ENCODE results near the gene FAM90A26.
"Not testable (repeated sequence)": the region's sequence is repeated elsewhere in the genome, so short reads cannot be mapped to it uniquely, and the experiment has no call there.

FAM90A26 gene, protein sequence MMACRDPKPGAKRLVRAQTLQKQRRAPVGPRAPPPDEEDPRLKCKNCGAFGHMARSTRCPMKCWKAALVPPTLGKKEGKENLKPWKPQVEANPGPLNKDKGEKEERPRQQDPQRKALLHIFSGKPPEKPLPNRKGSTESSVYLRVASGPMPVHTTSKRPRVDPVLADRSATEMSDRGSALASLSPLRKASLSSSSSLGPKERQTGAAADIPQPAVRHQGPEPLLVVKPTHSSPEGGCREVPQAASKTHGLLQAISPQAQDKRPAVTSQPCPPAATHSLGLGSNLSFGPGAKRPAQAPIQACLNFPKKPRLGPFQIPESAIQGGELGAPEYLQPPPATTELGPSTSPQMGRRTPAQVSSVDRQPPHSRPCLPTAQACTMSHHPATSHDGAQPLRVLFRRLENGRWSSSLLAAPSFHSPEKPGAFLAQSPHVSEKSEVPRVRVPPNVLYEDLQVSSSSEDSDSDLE

DNA sequence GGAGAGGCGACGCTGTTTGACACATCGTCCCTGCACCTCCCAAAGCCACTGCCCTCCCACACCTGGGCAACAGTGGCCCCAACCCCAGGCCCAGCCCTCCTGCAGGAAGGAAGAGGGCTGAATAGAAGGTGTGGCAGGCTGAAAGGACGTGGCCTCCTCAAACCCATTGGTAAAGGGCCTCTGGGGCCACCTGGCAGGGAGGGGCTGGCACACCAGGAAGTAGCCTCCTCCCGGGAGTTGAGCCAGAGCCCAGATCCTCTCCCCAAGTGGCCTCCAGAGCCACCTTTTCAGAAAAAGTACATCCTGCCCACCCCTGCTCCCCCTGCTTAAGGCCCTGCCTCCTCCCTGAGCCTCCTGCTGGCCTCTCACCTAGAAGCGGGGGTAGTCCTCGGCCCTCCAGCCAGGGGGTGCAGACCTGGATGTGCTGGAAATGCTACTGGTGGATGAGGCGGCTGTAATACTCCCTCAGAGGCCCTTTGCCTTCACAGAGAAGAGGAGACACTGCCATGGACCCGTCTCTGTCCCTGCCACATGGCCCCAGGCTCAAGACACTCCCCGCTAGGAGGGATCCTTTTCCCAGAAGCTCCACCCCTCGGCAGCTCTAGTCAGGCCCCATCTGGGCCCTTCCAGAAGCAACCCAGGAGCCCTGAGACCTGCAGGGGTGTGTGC lies at the start of gene FAM90A26:
TSS of gene FAM90A26 (plus strand) at position 619 of the 669 bp plus-strand sequence. CDS start 2,764 bp downstream, outside the sequence.
- DNase-seq, result not testable (repeated sequence)

GRCh38 chr4:9122711-9123110 lies 47.5 kb upstream of the FAM90A26 start:
- peak; percentile 5 for DNase-seq

- DNase-seq, result peak; percentile 36
These were observed 46.6 kb upstream of the FAM90A26 start for GRCh38 chr4:9123572-9124007.

- not testable (repeated sequence) for DNase-seq
These were observed 44.5 kb upstream of the FAM90A26 start for GRCh38 chr4:9125601-9126161.

DNA sequence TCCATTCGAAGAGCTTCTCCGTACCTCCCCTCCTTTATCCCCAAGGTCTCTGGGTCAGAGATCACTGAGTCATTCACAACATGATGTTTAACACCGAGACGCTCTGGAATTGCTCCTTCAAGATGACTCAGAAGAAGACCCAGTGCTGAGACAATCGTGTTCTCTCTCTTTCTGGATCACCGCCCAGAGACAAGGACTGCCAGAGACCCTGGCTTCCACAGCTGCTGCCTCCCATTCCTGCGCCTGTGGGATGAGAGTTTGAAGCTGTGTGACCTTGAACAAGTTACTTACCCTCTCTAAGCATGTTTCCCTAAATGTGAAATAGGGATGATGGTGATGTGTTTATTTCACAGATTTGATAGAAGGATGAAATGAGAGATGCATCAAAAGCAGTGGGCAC lies 38.8 kb upstream of the FAM90A26 start:
- DNase-seq, result not testable (repeated sequence)

DNA sequence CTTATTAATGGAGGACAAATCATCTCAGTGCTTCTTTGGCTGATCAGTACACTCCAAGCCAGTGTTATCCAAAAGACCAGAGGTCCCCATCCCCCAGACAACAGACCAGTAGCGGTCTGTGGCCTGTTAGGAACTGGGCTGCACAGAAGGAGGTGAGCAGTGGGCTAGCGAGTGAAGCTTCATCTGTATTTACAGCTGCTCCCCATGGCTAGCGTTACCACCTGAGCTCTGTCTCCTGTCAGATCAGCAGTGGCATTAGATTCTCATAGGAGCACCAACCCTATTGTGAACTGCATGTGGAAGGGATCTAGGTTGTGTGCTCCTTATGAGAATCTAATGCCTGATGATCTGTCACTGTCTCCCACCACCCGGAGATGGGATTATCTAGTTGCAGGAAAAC lies 37.4 kb upstream of the FAM90A26 start:
- DNase-seq, result not testable (repeated sequence)

- not testable (repeated sequence) for DNase-seq
These were observed 36.2 kb upstream of the FAM90A26 start for GRCh38 chr4:9134011-9134410.

GRCh38 chr4:9134556-9134955 lies 35.7 kb upstream of the FAM90A26 start:
- not testable (repeated sequence) for DNase-seq

DNA sequence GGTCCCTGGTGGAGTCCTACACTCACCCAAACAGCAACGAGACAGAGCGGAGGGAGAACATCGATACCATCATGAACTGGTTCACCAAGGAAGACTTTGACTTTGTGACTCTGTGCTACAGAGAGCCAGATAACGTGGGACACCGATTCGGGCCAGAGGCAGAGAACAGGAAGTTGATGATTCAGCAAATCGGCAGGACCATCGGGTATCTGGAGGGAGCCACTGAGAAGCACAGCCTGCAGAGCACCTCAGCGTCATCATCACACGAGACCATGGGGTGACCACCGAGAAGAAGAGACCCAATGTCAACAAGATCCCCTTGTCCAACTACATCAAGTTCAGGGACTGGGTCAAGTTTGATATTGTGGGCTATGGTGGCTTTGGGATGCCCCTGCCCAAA lies 29.2 kb upstream of the FAM90A26 start:
- not testable (repeated sequence) for DNase-seq

- DNase-seq, result not testable (repeated sequence)
These were observed 27.4 kb upstream of the FAM90A26 start for GRCh38 chr4:9142786-9143185.

- DNase-seq, result no peak
These were observed 26.7 kb upstream of the FAM90A26 start for GRCh38 chr4:9143421-9144080.

DNA sequence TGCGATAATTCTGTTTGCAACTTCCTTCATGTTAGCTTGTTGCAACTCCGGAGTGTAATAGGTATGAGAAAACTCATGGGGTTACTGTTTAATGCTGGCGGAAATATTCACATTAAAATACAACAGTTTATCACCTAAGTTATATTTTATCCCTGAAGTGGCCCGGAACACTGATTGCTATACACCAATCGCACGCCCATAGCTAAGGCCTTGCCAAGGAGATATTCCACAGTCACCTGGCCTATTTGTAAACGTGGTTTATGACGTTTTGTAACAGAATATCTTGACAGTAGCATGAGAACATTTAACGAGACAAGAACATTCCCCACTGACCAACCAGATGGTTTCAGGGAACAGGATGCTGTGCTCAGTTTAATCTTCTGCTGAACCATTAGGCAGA lies 23.2 kb upstream of the FAM90A26 start:
- DNase-seq, result no peak

GRCh38 chr4:9147368-9147767 lies 22.8 kb upstream of the FAM90A26 start:
- DNase-seq, result not testable (repeated sequence)

GRCh38 chr4:9148611-9149409 lies 21.4 kb upstream of the FAM90A26 start:
- not testable (repeated sequence) for DNase-seq

GRCh38 chr4:9151809-9152179 lies 18.4 kb upstream of the FAM90A26 start:
- not testable (repeated sequence) for DNase-seq

GRCh38 chr4:9152180-9153007 lies 17.8 kb upstream of the FAM90A26 start:
- peak; percentile 87 for DNase-seq

DNA sequence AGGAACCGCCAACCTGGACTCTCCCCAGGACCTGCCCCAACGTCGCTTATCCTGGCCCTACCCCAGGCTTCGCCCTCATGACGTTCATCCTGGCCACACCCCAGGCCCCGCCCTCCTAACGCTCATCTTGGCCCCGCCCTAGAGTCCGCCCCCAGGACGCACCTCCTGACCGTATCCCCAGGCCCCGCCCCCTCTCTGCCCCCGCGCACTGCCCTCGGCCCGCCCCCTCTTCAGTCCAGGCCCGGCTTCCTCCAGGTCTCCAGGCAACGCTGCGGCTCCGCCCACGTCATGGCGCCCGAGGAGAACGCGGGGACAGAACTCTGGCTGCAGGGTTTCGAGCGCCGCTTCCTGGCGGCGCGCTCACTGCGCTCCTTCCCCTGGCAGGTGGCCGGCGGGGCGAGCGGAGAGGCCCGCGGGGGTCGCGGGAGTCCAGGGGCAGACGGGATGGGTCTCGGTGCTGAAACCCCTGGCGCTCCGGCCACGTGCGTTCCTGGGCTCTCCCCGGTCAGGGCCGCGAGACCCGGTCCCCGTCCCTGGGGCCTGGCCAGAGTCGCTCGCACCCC lies 17.1 kb upstream of the FAM90A26 start:
- peak; percentile 87 for DNase-seq

GRCh38 chr4:9153571-9154157 lies 16.5 kb upstream of the FAM90A26 start:
- peak; percentile 5 for DNase-seq

DNA sequence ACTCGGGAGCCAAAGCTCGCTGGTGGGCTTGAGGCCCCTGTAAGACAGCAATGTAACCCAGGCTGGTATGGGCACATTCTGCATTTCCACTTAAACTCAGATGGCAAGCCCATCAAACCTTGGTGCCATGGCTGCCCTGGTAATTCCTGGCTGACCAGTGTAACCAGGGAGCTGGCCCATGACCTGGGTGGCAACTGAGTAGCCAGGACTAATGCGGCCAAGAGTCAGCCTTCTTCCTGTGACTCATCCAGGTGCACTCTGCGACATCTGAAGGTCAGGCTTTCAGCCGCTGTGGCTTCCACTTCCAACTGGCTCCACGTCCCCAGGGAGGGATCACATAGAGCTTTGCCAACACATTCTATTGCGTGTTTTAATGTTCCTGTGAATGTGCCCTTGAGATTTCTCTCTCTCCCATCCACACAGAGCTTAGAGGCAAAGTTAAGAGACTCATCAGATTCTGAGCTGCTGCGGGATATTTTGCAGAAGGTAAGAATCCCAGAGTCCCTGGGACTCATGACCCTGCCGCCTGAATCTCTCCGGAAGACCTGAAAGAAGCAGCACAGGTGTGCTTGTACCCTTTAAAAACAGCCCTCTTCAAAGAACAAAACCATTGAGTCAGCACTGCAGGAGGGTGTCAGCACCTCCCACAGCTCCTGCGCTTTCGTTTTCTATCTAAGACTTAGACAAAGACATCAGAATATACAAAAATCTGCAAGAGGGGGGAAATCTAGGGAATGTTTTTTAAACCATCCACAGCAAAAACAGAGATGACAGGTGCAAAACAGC lies 14.9 kb upstream of the FAM90A26 start:
- peak; percentile 48 for DNase-seq

GRCh38 chr4:9158392-9158791 lies 11.8 kb upstream of the FAM90A26 start:
- DNase-seq, result peak; percentile 41
